ENCODE measurements around the gene RASGRP3. TPM values are rescaled to one million over a fixed set of nuclear protein-coding genes. Genes with fewer than 3 reads are reported as not detected.

The RASGRP3 gene
- total and polyA plus RNA-seq, 9 of the 15 experiments (the other 6 are each of a cell fraction or from before 2014, with no cell fraction given): 0.18 to 1.7 (median 1.2) TPM

- peak; percentile 97 for TF ChIP-seq FOXP1 (CRISPR knock-in tag; IDR thresholded peaks at IDR 0.05)
- TF ChIP-seq ZNF639 (CRISPR knock-in tag; conservative IDR thresholded peaks at IDR 0.05 in 1 of 2, IDR thresholded peaks at IDR 0.05 in 1 of 2): no peak
- no peak for TF ChIP-seq RAD21 (CRISPR knock-in tag; conservative IDR thresholded peaks at IDR 0.05 in 1 of 2, IDR thresholded peaks at IDR 0.05 in 1 of 2)
- no peak for TF ChIP-seq MEF2A (IDR thresholded peaks at IDR 0.05; ENCODE audit: control insufficient read depth, low read depth, low read length)
- TF ChIP-seq ATF7 (IDR thresholded peaks at IDR 0.05): peak; percentile 83
- no peak for TF ChIP-seq TRIM28 (IDR thresholded peaks at IDR 0.05)
- TF ChIP-seq SRSF7 (optimal IDR thresholded peaks at IDR 0.05; ENCODE audit: low read depth, low read length): no peak
- peak; percentile 37; the same call in 1 of the 2 replicates for TF ChIP-seq MECOM (CRISPR knock-in tag; IDR thresholded peaks at IDR 0.05)
- TF ChIP-seq KHSRP (IDR thresholded peaks at IDR 0.05): no peak
- TF ChIP-seq NFYB (IDR thresholded peaks at IDR 0.05; ENCODE audit: extremely low read depth, insufficient read length): no peak
- no peak; the same call in 1 of the 2 replicates for TF ChIP-seq ESRRA (IDR thresholded peaks at IDR 0.05; ENCODE audit: borderline replicate concordance, low read depth)
- no peak for TF ChIP-seq ZNF785 (CRISPR knock-in tag; IDR thresholded peaks at IDR 0.05)
- TF ChIP-seq HDAC1 (IDR thresholded peaks at IDR 0.05): peak in 1 of 2 experiments; percentile 58; a peak in 2 of 4 replicates
- no peak for TF ChIP-seq HOMEZ (CRISPR knock-in tag; IDR thresholded peaks at IDR 0.05)
- TF ChIP-seq ELK1 (CRISPR knock-in tag; IDR thresholded peaks at IDR 0.05): no peak
- no peak for TF ChIP-seq HNRNPUL1 (IDR thresholded peaks at IDR 0.05; ENCODE audit: low read length)
- TF ChIP-seq, protein P1, sequence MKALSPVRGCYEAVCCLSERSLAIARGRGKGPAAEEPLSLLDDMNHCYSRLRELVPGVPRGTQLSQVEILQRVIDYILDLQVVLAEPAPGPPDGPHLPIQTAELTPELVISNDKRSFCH (CRISPR knock-in tag; IDR thresholded peaks at IDR 0.05): no peak
- TF ChIP-seq, protein P1 (tag; IDR thresholded peaks at IDR 0.05): no peak
- TF ChIP-seq, protein P2, sequence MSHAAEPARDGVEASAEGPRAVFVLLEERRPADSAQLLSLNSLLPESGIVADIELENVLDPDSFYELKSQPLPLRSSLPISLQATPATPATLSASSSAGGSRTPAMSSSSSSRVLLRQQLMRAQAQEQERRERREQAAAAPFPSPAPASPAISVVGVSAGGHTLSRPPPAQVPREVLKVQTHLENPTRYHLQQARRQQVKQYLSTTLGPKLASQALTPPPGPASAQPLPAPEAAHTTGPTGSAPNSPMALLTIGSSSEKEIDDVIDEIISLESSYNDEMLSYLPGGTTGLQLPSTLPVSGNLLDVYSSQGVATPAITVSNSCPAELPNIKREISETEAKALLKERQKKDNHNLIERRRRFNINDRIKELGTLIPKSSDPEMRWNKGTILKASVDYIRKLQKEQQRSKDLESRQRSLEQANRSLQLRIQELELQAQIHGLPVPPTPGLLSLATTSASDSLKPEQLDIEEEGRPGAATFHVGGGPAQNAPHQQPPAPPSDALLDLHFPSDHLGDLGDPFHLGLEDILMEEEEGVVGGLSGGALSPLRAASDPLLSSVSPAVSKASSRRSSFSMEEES (CRISPR knock-in tag; IDR thresholded peaks at IDR 0.05): no peak
- no peak for TF ChIP-seq NFRKB (IDR thresholded peaks at IDR 0.05; ENCODE audit: low read depth)
Observed at GRCh38 chr2:33599175-33599942, 122.9 kb downstream of the RASGRP3 start, which contains the start of gene FAM98A (continued).

Data from K562 (cell line).